ENCODE results near the gene SPIN1.

GRCh38 chr9:88380118-88380517 is 8.1 kb upstream of the SPIN1 start:
- TF ChIP-seq EZH2 (IDR thresholded peaks at IDR 0.05; ENCODE audit: insufficient read depth, poor library complexity, severe bottlenecking) (no peak), EZH2phosphoT487 (IDR thresholded peaks at IDR 0.05; ENCODE audit: insufficient read depth, low read depth) (no peak)

All from GM23248 (cell line).